Gastrocnemius medialis (tissue), 4 donors: ENCODE measurements around the gene KRTAP9-8. TPM values are rescaled to one million over a fixed set of nuclear protein-coding genes. Genes with fewer than 3 reads are reported as not detected.

Experiments
- ATAC-seq, 2 donors: fragments of 150-250 bp; one replicate each; pipeline ENCODE4 v1.9.1; 2016
- DNase-seq, 2 donors: peaks; one replicate each; pipeline ENCODE4 v3.0.0-alpha.2; 2019
- H3K27ac ChIP-seq, 4 donors: fragments of 200-600 bp; sonication (generic); 1 replicate in 1 of 4; 2 replicates in 3 of 4; pipeline ENCODE4 v1.5.1; 2016 to 2018; ENCODE audit warnings: mild to moderate bottlenecking in 2 of 4, moderate library complexity in 1 of 4
- H3K27me3 ChIP-seq, 3 donors: fragments of 200-600 bp; sonication (generic) in 2 of 3; 1 replicate in 1 of 3; 2 replicates in 2 of 3; pipeline versions ENCODE4 v1.5.1 to v1.6.0; 2016 to 2019; ENCODE audit warnings: mild to moderate bottlenecking in 1 of 3, moderate library complexity in 1 of 3
- H3K36me3 ChIP-seq, 2 donors: fragments of 200-600 bp; sonication (generic) in 1 of 2; one replicate each; pipeline ENCODE4 v1.5.1; 2017 to 2018
- H3K4me1 ChIP-seq, 2 donors: fragments of 200-600 bp; sonication (generic) in 1 of 2; one replicate each; pipeline ENCODE4 v1.5.1; 2016 to 2017; ENCODE audit warnings: mild to moderate bottlenecking in 2 of 2
- H3K4me3 ChIP-seq, 4 donors: fragments of 200-600 bp; sonication (generic) in 3 of 4; 1 replicate in 1 of 4; 2 replicates in 3 of 4; pipeline ENCODE4 v1.5.1; 2016 to 2019; ENCODE audit warnings: mild to moderate bottlenecking in 2 of 4
- H3K9me3 ChIP-seq, 3 donors: fragments of 200-600 bp; sonication (generic) in 2 of 3; 1 replicate in 1 of 3; 2 replicates in 2 of 3; pipeline ENCODE4 v1.5.1; 2016 to 2019
- POLR2A ChIP-seq, 2 donors: fragments of 450-650 bp; IDR thresholded peaks; one replicate each; pipeline ENCODE4 v1.6.1; 2017; ENCODE audit warnings: antibody characterized with exemption in 2 of 2, mild to moderate bottlenecking in 2 of 2, moderate library complexity in 2 of 2
- in situ Hi-C, 4 donors: fragments of 200-750 bp; cut with MboI; loops; one replicate each; pipeline versions ENCODE4 v1.15.0 to v1.8.0; 2017; ENCODE audit warnings: low sequenced_read_pairs in 4 of 4
- intact Hi-C: fragments of 100-400 bp; cut with DNase I; formaldehyde crosslinking; loops from one replicate; pipeline ENCODE4 v1.15.1; 2023; ENCODE audit warnings: low total_unique reads
- total RNA-seq, 4 donors: library from RNA; depleted of rRNA; stranded (reverse); fragments of >200 nt; gene quantifications; one replicate each; pipeline versions ENCODE4 v1.1.0 to v1.2.3, GENCODE V29; 2016
- TF ChIP-seq, protein P1 (sequence below), 5 experiments: fragments of 450-650 bp in 3 of 5; fragments of 200-600 bp in 2 of 5; sonication (generic) in 2 of 5; IDR thresholded peaks in 4 of 5; conservative IDR thresholded peaks in 1 of 5; 1 replicate in 4 of 5; 2 replicates in 1 of 5; pipeline ENCODE4 v1.5.1; 2016 to 2019; ENCODE audit warnings: antibody characterized with exemption in 5 of 5, mild to moderate bottlenecking in 3 of 5, moderate library complexity in 3 of 5

Gene KRTAP9-8
- total RNA-seq, 4 donors from 2014 or later = not detected

DNA sequence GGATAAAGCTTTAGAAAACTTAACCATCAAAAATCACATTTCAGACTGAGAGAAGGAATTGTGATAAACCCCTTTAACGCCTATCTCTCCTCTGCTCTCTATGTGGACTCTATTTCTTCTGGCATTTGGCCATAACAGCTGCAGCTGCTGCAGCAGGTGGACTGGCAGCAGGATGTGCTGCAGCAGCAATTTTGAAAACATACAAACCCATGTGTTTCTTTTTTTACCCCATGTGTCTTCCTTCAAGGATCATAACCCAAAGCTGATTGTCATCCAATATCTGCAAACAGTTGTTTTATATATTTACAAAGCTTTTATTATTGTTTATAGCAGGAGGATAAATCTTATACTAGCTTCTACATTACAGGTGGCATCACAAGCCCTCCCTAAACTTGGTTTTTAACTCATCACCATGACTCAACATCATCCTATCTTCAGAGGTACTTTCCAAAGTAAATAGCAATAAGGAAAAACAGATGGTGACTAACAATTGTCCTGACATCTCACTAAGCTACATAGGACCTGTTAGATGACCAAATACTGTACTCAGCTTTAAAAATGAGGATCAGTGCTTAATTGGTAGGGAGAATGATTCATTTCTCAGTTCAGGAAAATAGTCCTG lies 25.8 kb upstream of the KRTAP9-8 start:
- no peak for DNase-seq
- in situ Hi-C loops (no loop called here), intact Hi-C loops (no loop called here)
- H3K9me3 ChIP-seq = no peaks in the 10 kb centered on the region
- TF ChIP-seq, protein P1, sequence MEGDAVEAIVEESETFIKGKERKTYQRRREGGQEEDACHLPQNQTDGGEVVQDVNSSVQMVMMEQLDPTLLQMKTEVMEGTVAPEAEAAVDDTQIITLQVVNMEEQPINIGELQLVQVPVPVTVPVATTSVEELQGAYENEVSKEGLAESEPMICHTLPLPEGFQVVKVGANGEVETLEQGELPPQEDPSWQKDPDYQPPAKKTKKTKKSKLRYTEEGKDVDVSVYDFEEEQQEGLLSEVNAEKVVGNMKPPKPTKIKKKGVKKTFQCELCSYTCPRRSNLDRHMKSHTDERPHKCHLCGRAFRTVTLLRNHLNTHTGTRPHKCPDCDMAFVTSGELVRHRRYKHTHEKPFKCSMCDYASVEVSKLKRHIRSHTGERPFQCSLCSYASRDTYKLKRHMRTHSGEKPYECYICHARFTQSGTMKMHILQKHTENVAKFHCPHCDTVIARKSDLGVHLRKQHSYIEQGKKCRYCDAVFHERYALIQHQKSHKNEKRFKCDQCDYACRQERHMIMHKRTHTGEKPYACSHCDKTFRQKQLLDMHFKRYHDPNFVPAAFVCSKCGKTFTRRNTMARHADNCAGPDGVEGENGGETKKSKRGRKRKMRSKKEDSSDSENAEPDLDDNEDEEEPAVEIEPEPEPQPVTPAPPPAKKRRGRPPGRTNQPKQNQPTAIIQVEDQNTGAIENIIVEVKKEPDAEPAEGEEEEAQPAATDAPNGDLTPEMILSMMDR (IDR thresholded peaks at IDR 0.05 in 4 of 5, conservative IDR thresholded peaks at IDR 0.05 in 1 of 5) = no peak
- no peak for TF ChIP-seq POLR2A (IDR thresholded peaks at IDR 0.05)
- no peak overlapping the region for H3K27ac ChIP-seq
- no peaks in the 10 kb centered on the region for H3K4me1 ChIP-seq
- peaks cover 0 to 5% (median 4%) of the 10 kb centered on the region in 3 donors for H3K27me3 ChIP-seq
- H3K4me3 ChIP-seq = no peak overlapping the region
- ATAC-seq = no peak
- no peaks in the 10 kb centered on the region for H3K36me3 ChIP-seq

DNA sequence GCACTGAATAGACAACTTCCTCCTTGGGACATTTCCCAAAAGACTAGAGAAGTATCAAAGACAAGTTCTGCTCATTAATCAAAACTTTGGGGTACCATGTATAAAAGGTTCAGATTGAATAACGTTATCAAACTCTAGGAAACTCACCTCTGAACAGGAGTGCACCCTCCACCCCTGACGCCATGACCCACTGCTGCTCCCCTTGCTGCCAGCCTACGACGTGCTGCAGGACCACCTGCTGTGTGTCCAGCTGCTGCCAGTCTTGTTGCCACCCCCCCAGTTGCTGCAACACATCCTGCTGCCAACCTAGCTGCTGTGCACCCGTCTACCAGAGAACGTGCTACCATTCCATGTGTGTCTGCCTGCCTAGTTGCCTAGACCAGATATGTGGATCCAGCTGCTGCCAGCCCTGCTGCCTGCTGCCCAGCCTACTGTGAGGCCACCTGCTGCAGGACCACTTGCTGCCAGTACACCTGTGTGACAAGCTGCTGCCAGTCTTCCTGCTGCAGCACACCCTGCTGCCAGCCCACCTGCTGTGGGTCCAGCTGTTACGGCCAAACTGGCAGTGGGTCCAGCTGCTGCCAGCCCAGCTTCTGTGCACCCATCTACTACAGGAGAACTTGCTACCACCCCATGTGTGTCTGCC lies 25.2 kb upstream of the KRTAP9-8 start:
- intact Hi-C loops (no loop called here), in situ Hi-C loops (no loop called here)
- ATAC-seq (no peak), DNase-seq (no peak)
- H3K4me3 ChIP-seq = no peak overlapping the region
- TF ChIP-seq POLR2A (IDR thresholded peaks at IDR 0.05) = no peak
- TF ChIP-seq, protein P1 (IDR thresholded peaks at IDR 0.05 in 4 of 5, conservative IDR thresholded peaks at IDR 0.05 in 1 of 5) = no peak
- H3K9me3 ChIP-seq = no peaks in the 10 kb centered on the region
- peaks cover 0 to 5% (median 4%) of the 10 kb centered on the region in 3 donors for H3K27me3 ChIP-seq
- no peaks in the 10 kb centered on the region for H3K4me1 ChIP-seq
- no peaks in the 10 kb centered on the region for H3K36me3 ChIP-seq
- H3K27ac ChIP-seq = no peak overlapping the region

DNA sequence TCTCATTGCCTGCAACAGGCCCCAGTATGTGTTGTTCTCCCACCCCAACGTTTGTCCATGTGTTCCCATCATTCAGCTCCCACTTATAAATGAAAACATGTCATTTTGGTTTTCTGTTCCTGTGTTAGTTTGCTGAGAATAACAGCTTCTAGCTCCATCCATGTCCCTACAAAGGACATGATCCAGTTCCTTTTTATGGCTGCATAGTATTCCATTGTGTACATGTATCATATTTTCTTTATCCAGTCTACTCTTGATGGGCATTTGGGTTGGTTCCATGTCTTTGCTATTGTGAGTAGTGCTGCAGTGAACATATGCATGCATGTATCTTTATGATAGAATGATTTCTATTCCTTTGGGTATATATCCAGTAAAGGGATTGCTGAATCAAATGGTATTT lies 22.1 kb upstream of the KRTAP9-8 start:
- in situ Hi-C loops = no loop called here
- DNase-seq = no peak
- no peak overlapping the region for H3K27ac ChIP-seq
- no peaks in the 10 kb centered on the region for H3K9me3 ChIP-seq
- intact Hi-C loops = no loop called here
- no peaks in the 10 kb centered on the region for H3K36me3 ChIP-seq
- peaks cover 0 to 4% (median 3%) of the 10 kb centered on the region in 3 donors for H3K27me3 ChIP-seq
- no peak for ATAC-seq
- no peak for TF ChIP-seq POLR2A (IDR thresholded peaks at IDR 0.05)
- TF ChIP-seq, protein P1 (IDR thresholded peaks at IDR 0.05 in 4 of 5, conservative IDR thresholded peaks at IDR 0.05 in 1 of 5) = no peak
- H3K4me3 ChIP-seq = no peak overlapping the region
- no peaks in the 10 kb centered on the region for H3K4me1 ChIP-seq

DNA sequence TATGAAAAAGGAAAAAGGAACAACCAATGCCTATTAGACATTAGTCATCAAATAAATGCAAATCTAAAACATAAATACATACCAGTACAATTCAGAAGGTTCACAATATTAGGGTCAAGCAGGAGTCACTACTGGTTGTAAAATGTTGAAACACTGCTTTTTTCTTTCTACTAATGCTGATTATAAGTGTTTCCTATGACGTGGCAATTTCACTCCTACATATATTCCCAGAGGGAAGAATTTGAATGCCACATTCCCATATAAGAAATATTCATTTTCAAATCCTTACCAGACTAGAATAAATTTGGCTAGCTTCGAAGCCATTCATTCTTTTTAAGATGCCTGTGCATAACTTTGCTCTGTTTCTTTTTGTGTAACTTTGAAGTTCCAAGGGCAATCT lies 14.0 kb upstream of the KRTAP9-8 start:
- in situ Hi-C loops = no loop called here
- ATAC-seq (no peak), DNase-seq (no peak)
- Histone ChIP-seq H3K4me3 (no peak overlapping the region), H3K9me3 (no peaks in the 10 kb centered on the region), H3K36me3 (no peaks in the 10 kb centered on the region), H3K27ac (no peak overlapping the region), H3K27me3 (peaks cover 0 to 3% (median 2%) of the 10 kb centered on the region in 3 donors), H3K4me1 (no peaks in the 10 kb centered on the region)
- intact Hi-C loops = no loop called here
- TF ChIP-seq, protein P1 (IDR thresholded peaks at IDR 0.05 in 4 of 5, conservative IDR thresholded peaks at IDR 0.05 in 1 of 5) = no peak
